T-helper 22 cell (primary cell): ENCODE data around the gene SULT1A2.
"Not testable (repeated sequence)": the region's sequence is repeated elsewhere in the genome, so short reads cannot be mapped to it uniquely, and the experiment has no call there.

Experiments
- DNase-seq: peaks from one replicate; pipeline ENCODE4 v3.0.0-alpha.2; 2020; ENCODE audit warnings: low read depth

SULT1A2 gene

GRCh38 chr16:28558456-28558855 is 38.4 kb downstream of the SULT1A2 start:
- no peak for DNase-seq

- DNase-seq = no peak
Observed at GRCh38 chr16:28556914-28557320, 39.9 kb downstream of the SULT1A2 start.

- DNase-seq = no peak
Observed at GRCh38 chr16:28555561-28555960, 41.3 kb downstream of the SULT1A2 start.

- DNase-seq = no peak
Observed at GRCh38 chr16:28554634-28555423, 42.0 kb downstream of the SULT1A2 start.

GRCh38 chr16:28553776-28554633 is 42.8 kb downstream of the SULT1A2 start, which contains the start of gene SGF29:
Gene SGF29, plus strand, starts transcription at chr16:28553920. Its CDS starts 27,150 bp downstream, at chr16:28581070.
- DNase-seq = peak; percentile 85

DNA sequence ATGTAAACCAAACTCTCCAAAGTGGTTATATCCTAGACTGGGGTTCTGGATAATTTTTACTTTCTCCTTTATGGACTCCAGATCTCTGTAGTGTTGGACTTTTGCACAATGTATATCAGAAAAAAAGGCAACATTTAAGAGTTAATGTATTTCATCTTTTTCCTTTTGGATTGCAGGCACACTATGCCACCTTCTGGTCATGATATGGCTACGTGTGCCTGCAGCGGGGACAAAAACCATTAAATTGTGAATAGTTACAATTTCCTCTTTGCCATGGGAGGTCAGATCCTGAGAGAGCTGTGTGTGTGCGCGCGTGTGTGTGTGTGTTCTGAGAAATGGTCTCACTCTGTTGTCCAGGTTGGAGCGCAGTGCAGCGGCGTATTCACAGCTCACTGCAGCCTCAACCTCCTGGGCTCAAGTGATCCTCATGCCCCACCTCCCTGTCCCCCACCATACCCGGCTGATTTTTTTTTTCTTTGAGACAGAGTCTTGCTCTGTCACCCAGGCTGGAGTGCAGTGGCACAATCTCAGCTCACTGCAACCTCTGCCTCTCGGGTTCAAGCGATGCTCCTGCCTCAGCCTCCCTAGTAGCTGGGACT is 47.5 kb downstream of the SULT1A2 start:
- DNase-seq = no peak

GRCh38 chr16:28548306-28548802 is 48.5 kb downstream of the SULT1A2 start:
- no peak for DNase-seq

GRCh38 chr16:28546626-28547025 is 50.2 kb downstream of the SULT1A2 start:
- DNase-seq = no peak

- not testable (repeated sequence) for DNase-seq
Observed at GRCh38 chr16:28545964-28546363, 50.9 kb downstream of the SULT1A2 start.

- DNase-seq = no peak
Observed at GRCh38 chr16:28544998-28545397, 51.9 kb downstream of the SULT1A2 start.

- no peak for DNase-seq
Observed at GRCh38 chr16:28543072-28543471, 53.8 kb downstream of the SULT1A2 start.

DNA sequence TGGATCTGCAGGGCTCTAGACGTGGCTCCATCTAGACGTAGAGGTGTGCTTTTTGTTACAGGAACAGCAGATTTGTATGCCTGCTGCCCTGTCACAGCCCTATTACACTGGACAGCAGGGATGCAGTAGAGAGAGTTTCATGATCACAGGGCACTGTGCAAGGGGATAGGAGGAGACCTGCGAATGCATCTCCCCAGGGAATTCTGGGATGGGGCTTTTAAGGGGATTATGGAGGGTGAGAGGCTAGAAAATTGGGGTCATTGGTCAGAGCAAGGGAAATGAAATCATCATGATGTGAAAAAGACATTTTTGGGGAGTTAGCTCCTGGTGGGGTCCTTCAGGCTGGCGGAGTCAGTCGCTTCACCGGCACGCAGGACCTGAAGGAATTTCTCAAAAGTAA is 54.2 kb downstream of the SULT1A2 start:
- no peak for DNase-seq
